Testis (tissue), 3 donors: Measurements from ENCODE around the gene TMEM38B. TPM values are rescaled to one million over a fixed set of nuclear protein-coding genes. Genes with fewer than 3 reads are reported as not detected.

Source experiments
- DNase-seq: peaks from one replicate; pipeline ENCODE4 v3.0.0-alpha.2; 2019
- H3K27ac ChIP-seq, 2 donors: fragments of 200-600 bp; sonication (generic); one replicate each; pipeline ENCODE4 v1.5.1; 2019
- H3K27me3 ChIP-seq: fragments of 200-600 bp; sonication (generic); one replicate; pipeline ENCODE4 v1.5.1; 2019
- H3K36me3 ChIP-seq: fragments of 200-600 bp; sonication (generic); one replicate; pipeline ENCODE4 v1.5.1; 2017; ENCODE audit warnings: low read depth; ENCODE audit errors: missing control alignments
- H3K4me1 ChIP-seq: fragments of 200-600 bp; sonication (generic); one replicate; pipeline ENCODE4 v1.5.1; 2019
- H3K4me3 ChIP-seq, 2 donors: fragments of 200-600 bp; sonication (generic); one replicate each; pipeline ENCODE4 v1.5.1; 2017 to 2019
- H3K9me3 ChIP-seq: fragments of 200-600 bp; sonication (generic); one replicate; pipeline ENCODE4 v1.5.1; 2017
- CTCF ChIP-seq, 3 experiments: fragments of 450-650 bp in 2 of 3; fragments of 200-600 bp in 1 of 3; sonication (generic) in 1 of 3; IDR thresholded peaks; one replicate each; pipeline ENCODE4 v1.5.1; 2016 to 2019; ENCODE audit warnings: antibody characterized with exemption in 3 of 3, mild to moderate bottlenecking in 2 of 3, moderate library complexity in 1 of 3
- POLR2A ChIP-seq: fragments of 450-650 bp; IDR thresholded peaks from one replicate; pipeline ENCODE4 v1.6.1; 2017; ENCODE audit warnings: antibody characterized with exemption, mild to moderate bottlenecking, moderate library complexity
- WGBS, 2 donors: methylation state at CpG; one replicate each; pipeline ENCODE4 v1.1.5; 2018; 5-methylcytosine and 5-hydroxymethylcytosine counted together
- intact Hi-C: fragments of 100-400 bp; cut with DNase I; formaldehyde crosslinking; loops from one replicate; pipeline ENCODE4 v1.15.1; 2023; ENCODE audit warnings: low total_unique reads
- polyA plus RNA-seq: library from polyadenylated mRNA; stranded (reverse); fragments of 350-450 nt; fragmentation: Illumina TruSeq; extraction: RNeasy Lipid Tissue Mini Kit (QIAGEN cat#74804); gene quantifications from one replicate; pipeline ENCODE4 v1.2.3, GENCODE V29; 2014; ENCODE audit warnings: low read depth, low replicate concordance; ENCODE audit not compliant: insufficient read depth
- total RNA-seq, 2 donors: library from RNA; depleted of rRNA; stranded (reverse); fragments of >200 nt; gene quantifications; one replicate each; pipeline ENCODE4 v1.2.3, GENCODE V29; 2016

Gene TMEM38B
- total and polyA plus RNA-seq, 3 donors from 2014 or later: 22.4 to 55.0 (median 29.9) TPM

GRCh38 chr9:105686936-105687335, 7.4 kb upstream of the TMEM38B start:
- intact Hi-C loops: no loop called here
- H3K27me3 ChIP-seq: no peaks in the 10 kb centered on the region
- no peak for DNase-seq
- no peaks in the 10 kb centered on the region for H3K36me3 ChIP-seq
- H3K4me1 ChIP-seq: no peaks in the 10 kb centered on the region
- 94 to 97% methylated on average over 4 of the region's 4 CpGs for WGBS, 2 donors
- H3K9me3 ChIP-seq: no peaks in the 10 kb centered on the region
- no peak overlapping the region for H3K27ac ChIP-seq
- TF ChIP-seq CTCF (IDR thresholded peaks at IDR 0.05): no peak
- no peak for TF ChIP-seq POLR2A
- no peak overlapping the region for H3K4me3 ChIP-seq

DNA sequence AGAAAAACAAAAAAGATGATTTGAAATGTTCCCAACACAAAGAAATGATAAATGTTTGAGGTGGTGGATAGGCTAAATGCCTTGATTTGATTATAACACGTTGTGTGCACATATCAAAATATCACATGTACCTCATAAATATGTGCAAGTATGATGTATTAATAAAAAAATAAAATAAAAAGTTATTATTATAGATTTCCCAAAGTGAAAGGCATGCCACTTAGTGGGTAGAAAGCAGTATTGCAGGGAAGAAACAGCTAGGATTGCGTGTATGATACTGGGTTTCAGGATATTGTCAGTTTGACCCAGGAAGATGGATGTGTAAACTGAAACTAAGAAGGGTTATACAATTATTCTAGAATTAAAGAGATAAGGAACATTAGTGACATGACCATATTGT, 3.6 kb upstream of the TMEM38B start:
- no peaks in the 10 kb centered on the region for H3K27me3 ChIP-seq
- DNase-seq: no peak
- H3K36me3 ChIP-seq: no peaks in the 10 kb centered on the region
- H3K9me3 ChIP-seq: no peaks in the 10 kb centered on the region
- WGBS, 2 donors: 67 to 75% methylated on average over 2 of the region's 2 CpGs
- intact Hi-C loops: no loop called here
- H3K27ac ChIP-seq: no peak overlapping the region
- no peak overlapping the region for H3K4me3 ChIP-seq
- H3K4me1 ChIP-seq: peaks cover 5% of the 10 kb centered on the region
- no peak for TF ChIP-seq POLR2A
- peak in 2 of 3 experiments; percentile 14 to 49 for TF ChIP-seq CTCF (IDR thresholded peaks at IDR 0.05)

DNA sequence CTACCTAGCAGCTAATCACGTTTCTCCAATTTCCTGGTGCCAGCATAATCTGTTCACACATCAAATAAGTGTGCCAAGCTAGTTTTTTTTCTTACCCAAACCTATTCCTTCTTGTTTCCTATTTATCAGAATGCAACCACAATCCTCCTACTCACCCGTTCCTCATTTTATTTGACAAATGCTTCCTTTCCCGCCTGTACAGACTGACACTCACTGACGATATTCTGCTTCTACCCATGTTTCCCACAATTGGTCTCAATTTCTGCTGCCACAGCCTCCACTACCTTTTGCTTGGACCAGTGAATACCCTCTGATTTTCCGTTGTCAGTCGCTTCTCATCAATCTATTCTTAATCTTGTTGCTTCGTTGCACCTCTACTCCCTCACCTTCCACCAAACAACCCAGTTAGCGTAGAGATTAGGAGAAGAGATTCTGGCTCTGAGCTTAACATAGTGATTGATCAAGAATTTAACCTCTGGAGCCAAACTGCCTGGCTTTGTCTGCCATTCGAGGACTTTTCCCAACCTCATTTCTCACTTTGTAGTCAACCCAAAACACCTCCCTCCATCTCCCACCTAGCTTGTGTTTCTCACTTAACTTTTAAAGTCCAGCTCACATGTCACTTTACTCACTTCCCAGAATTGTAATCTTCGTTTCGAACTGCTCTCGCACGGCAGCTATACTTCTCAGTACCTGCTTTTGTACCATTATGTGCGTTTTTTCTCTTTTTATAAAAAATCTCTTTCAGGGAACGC, 729 bp upstream of the TMEM38B start:
- Histone ChIP-seq H3K9me3 (no peaks in the 10 kb centered on the region), H3K4me1 (peaks cover 5% of the 10 kb centered on the region), H3K4me3 (peak overlapping the region; percentile 85 to 92), H3K36me3 (no peaks in the 10 kb centered on the region), H3K27ac (peak overlapping the region in 1 of 2 donors; percentile 36), H3K27me3 (no peaks in the 10 kb centered on the region)
- intact Hi-C loops: no loop called here
- WGBS, 2 donors: 13 to 16% methylated on average over 15 of the region's 15 CpGs
- no peak for DNase-seq
- TF ChIP-seq POLR2A (no peak), CTCF (IDR thresholded peaks at IDR 0.05) (no peak)

GRCh38 chr9:105694848-105695581, 674 bp downstream of the TMEM38B start:
- intact Hi-C loops: no loop called here
- Histone ChIP-seq H3K27me3 (no peaks in the 10 kb centered on the region), H3K4me1 (peaks cover 5% of the 10 kb centered on the region), H3K4me3 (peak overlapping the region; percentile 85 to 92), H3K9me3 (no peaks in the 10 kb centered on the region), H3K36me3 (no peaks in the 10 kb centered on the region), H3K27ac (peak overlapping the region; percentile 76 to 89)
- DNase-seq: peak; percentile 81
- 2 to 5% methylated on average over 8 to 37 of the region's 42 CpGs for WGBS, 2 donors
- no peak for TF ChIP-seq POLR2A
- no peak for TF ChIP-seq CTCF (IDR thresholded peaks at IDR 0.05)
